H1 (cell line): ENCODE results near the gene ZDHHC3.

Experiments
- ATF3 ChIP-seq: IDR thresholded peaks from 2 replicates; pipeline ENCODE4 v1.6.1; 2011; ENCODE audit warnings: low read depth, mild to moderate bottlenecking, low read length; ENCODE audit not compliant: insufficient read depth
- CHD1 ChIP-seq: IDR thresholded peaks from 2 replicates; pipeline ENCODE4 v1.6.1; 2012; ENCODE audit warnings: low read depth, low read length, improper control_type of control experiment
- CTCF ChIP-seq, 3 experiments: IDR thresholded peaks; 1 replicate in 2 of 3; 2 replicates in 1 of 3; pipeline versions ENCODE4 v1.5.1 to v1.6.1; 2011; ENCODE audit warnings: low read length in 3 of 3, mild to moderate bottlenecking in 3 of 3, inconsistent platforms in 2 of 3, low read depth in 1 of 3, moderate library complexity in 1 of 3; ENCODE audit not compliant: insufficient read depth in 1 of 3; ENCODE audit errors: control extremely low read depth in 1 of 3
- EZH2 ChIP-seq: fragments of 200-600 bp; sonication (generic); IDR thresholded peaks from 2 replicates; pipeline ENCODE4 v1.7.1; 2012; ENCODE audit warnings: low read depth, mild to moderate bottlenecking, moderate library complexity, low read length, inconsistent platforms; ENCODE audit not compliant: severe bottlenecking
- NRF1 ChIP-seq: IDR thresholded peaks from 2 replicates; pipeline ENCODE4 v1.6.1; 2011; ENCODE audit warnings: mild to moderate bottlenecking, low read depth, low read length, improper control_type of control experiment
- POLR2A ChIP-seq, 2 experiments: IDR thresholded peaks; 1 replicate in 1 of 2; 2 replicates in 1 of 2; pipeline ENCODE4 v1.6.1; 2011; ENCODE audit warnings: low read depth in 2 of 2, low read length in 2 of 2, mild to moderate bottlenecking in 2 of 2; ENCODE audit errors: control extremely low read depth in 1 of 2
- POLR2AphosphoS5 ChIP-seq: IDR thresholded peaks from 2 replicates; pipeline ENCODE4 v1.6.1; 2011; ENCODE audit warnings: low read depth, low read length
- RBBP5 ChIP-seq: IDR thresholded peaks from 2 replicates; pipeline ENCODE4 v1.7.1; 2012; ENCODE audit warnings: low read depth, mild to moderate bottlenecking, inconsistent platforms, low read length, moderate library complexity, borderline replicate concordance
- RNF2 ChIP-seq: fragments of 200-900, 300-1000 bp; sonication (generic); IDR thresholded peaks from 2 replicates; pipeline ENCODE4 v1.7.1; 2016; ENCODE audit warnings: borderline replicate concordance, low read depth, mild to moderate bottlenecking, antibody characterized with exemption, low read length; ENCODE audit not compliant: poor library complexity, severe bottlenecking; ENCODE audit errors: missing control alignments
- SRF ChIP-seq: IDR thresholded peaks from 2 replicates; pipeline ENCODE4 v1.6.1; 2011; ENCODE audit warnings: mild to moderate bottlenecking, low read depth, low read length, moderate library complexity
- TBP ChIP-seq: IDR thresholded peaks from 2 replicates; pipeline ENCODE4 v1.6.1; 2011; ENCODE audit warnings: low read depth, low read length, improper control_type of control experiment
- YY1 ChIP-seq: IDR thresholded peaks from 2 replicates; pipeline ENCODE4 v1.6.1; 2011; ENCODE audit warnings: low read depth, mild to moderate bottlenecking, low read length
- ZNF274 ChIP-seq: IDR thresholded peaks from 2 replicates; pipeline ENCODE4 v1.7.0; 2012; ENCODE audit warnings: low read length, borderline replicate concordance; ENCODE audit errors: extremely low read depth

- TF ChIP-seq TBP (no peak), CTCF (IDR thresholded peaks at IDR 0.05; ENCODE audit: control extremely low read depth in 1 of 3, insufficient read depth in 1 of 3, low read depth in 1 of 3, low read length in 3 of 3) (no peak), POLR2AphosphoS5 (no peak), RBBP5 (no peak), ZNF274 (no peak), YY1 (no peak), SRF (no peak), ATF3 (no peak), NRF1 (no peak), POLR2A (IDR thresholded peaks at IDR 0.05; ENCODE audit: control extremely low read depth in 1 of 2, low read depth in 2 of 2, low read length in 2 of 2) (no peak), EZH2 (no peak), CHD1 (no peak), RNF2 (no peak)
These were observed 32.1 kb upstream of the ZDHHC3 start for GRCh38 chr3:45008117-45008516.
